Dermis blood vessel endothelial cell (primary cell): ENCODE data around the gene B3GAT1. TPM values are rescaled to one million over a fixed set of nuclear protein-coding genes. Genes with fewer than 3 reads are reported as not detected.

Source experiments
- DNase-seq: peaks from one replicate; pipeline ENCODE4 v3.0.0; 2010
- total RNA-seq: library from RNA; depleted of rRNA; stranded (reverse); fragments of >200 nt; gene quantifications from 2 replicates; pipeline ENCODE4 v1.2.3, GENCODE V29; 2014

The B3GAT1 gene
- total RNA-seq, 1 donor from 2014 or later = not detected

DNA sequence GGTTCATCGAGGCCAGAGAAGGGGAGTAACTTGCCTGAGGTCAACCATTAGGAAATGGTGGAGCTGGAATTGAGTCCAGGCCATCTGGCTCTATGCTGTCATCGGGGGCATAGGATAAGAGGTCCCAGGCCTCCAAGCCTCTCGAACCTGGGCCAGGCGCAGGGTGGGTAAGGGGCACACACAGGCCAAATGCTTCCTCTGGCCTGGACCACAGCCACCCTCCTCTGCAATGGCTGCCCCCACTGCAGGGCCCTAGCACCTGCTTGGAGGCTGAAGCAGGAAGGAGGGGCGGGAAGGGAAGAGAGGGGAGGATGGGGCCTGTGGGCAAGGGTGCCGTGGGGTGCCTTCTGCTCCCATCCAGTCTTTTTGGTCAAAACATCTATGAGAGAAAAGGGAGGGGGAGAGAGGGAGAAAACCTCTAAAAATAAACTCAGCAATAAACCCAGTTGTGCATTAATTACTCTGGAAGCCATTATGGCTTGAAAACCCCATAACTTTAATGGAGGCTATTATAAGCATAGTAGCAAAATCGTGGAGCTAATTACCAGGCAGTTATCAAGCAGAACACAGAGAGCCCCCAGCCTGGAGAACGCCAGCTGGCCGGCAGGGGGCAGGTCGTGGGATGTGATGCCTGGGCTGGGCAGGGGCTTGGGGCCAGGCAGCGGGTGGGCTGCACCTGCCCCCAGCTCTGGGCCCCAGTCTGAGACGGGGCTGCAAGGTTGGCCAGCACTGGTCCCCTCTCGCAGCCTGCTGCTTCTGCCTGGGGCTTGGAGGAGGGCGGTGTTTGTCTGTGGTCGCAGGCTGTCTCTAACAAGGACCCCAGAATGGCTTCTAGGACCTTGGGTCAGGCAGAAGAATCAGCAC is 21.1 kb downstream of the B3GAT1 start:
- no peak for DNase-seq

DNA sequence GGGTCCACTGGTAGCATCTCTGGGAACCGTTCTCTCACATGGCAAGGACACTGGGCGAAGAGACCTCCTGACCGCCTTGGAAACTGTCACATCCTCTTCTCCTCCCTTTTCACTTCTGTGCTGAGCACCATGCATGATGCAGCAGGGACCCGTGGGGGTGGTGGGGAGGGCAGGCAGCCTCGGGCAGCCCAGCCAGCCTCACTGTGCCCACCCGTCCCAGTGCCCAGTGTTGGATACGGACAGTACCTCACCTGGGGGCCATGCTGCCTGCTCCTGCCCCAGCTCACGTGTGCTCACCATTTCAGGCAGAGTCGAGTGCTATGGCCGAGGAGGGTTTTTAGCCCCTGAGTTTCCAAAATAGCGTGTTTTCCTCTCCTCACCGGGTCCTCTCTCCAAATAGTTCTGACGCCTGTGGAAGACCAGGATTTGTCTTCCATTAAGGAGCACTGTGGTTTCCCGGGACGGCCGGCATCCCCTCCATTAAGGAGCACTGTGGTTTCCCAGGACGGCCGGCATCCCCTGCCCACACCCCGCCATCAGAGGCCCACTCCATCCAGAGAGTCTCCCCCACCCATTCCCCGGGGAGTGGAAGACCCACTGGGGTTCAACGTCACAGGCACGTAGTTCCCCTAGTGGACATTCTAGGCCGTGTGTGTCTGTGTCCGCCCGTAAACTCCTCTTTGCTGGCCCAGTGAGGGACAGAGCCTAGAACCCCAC is 22.4 kb downstream of the B3GAT1 start:
- DNase-seq = no peak

DNA sequence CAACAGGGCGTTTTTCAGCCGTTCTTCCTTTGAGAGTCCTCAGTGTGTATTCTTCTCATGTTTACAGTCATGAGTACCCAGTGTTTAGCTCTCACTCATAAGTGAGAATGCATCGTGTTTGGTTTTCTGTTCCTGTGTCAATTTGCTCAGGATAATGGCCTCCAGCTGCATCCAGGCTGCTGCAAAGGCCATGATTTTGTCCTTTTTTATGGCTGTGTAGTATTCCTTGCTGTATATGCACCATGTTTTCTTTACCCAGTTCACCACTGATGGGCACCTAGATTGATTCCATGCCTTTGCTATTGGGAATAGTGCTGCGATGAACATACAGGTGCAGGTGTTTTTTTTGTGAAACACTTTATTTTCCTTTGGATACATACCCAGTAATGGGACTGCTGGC is 23.5 kb downstream of the B3GAT1 start:
- no peak for DNase-seq

DNA sequence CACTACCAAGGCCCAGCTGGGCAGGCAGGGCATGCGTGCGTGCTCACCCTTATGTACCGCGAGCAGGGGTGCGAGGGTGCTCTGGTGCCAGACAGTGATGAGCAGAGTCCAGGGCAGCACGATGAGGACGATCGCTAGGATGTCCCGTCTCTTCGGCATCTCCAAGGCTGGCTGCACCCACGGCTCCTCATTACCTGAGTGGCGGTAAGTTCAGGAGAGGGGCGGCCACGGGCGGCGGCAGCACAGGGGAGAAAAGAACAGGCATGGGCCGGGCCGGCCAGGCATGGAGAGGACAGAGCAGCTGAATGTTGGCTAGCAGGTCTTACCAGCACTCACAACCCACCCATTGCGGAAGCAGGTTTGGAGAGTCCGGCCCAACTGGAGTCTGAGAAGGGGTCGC is 24.5 kb downstream of the B3GAT1 start:
- no peak for DNase-seq

- no peak for DNase-seq
Measured at GRCh38 chr11:134386945-134387344, 25.1 kb downstream of the B3GAT1 start.

DNA sequence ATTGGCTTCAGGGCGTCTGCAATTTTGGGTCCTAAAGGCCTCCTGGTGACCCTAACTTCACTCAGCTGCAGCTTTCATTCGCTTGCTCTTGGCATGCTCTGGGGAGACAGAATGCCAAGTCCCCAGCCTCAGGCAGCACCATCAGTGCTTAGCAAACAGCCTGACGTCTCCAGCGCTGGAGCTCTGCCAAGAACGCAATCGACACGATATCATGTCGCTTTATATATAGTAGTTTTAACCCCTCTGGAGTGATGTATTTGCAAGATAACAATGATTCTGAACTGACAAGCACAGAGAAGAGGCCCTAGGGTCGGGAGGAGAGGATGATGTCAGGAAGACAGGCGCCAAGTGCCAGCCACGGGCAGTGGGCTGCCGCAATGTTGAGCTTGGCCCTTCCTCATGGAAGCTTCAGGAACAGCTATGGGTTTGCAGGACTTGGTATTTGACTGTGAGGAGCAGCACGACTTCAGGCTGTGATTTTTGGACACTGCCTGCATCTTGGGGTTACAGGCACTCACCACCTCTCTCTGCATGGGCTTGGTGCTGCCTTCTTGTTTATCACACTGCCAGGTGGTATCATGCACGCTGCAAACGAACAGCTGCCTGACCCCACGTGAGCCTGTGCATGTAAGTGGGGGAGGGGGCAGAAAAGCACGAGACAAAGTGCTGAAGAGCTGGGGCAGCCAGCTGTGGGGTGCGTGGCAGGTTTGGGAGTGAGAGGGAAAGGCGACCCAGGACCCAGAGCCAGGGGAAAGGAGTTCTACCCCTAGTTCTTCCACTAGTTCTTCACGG is 26.1 kb downstream of the B3GAT1 start:
- no peak for DNase-seq

GRCh38 chr11:134385171-134385570 is 26.9 kb downstream of the B3GAT1 start:
- DNase-seq = no peak

- no peak for DNase-seq
Measured at GRCh38 chr11:134384406-134384805, 27.6 kb downstream of the B3GAT1 start.

DNA sequence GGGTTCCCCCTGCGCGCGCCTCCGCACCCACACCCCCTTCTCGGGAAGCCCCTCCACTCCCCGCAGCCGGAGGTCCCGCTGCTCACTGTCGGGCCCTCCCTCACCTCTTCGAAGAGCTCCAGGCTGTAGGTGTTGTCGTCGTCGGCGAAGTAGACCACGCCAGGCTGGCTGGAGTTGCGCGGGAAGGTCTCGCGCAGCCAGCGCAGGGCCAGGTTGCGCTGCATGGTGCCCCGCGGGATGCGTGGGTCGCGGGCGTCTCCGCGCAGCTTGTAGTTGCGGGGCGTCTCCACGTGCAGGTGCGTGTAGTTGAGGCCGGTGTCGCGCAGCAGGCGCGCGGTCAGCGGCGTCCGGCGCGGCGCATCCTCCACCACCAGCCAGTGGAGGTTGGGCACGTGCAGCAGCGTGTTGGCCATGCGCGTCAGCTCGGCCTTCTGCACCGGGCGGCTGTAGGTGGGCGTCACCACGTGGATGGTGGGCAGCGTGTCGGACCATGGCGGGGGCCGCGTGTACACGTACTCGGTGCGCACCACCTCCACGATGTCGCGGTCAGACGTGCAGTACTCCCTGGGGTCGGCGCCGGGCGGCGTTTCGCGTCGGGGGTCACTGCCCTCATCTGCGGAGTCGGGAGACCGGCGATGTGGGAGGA is 28.3 kb downstream of the B3GAT1 start:
- no peak for DNase-seq

DNA sequence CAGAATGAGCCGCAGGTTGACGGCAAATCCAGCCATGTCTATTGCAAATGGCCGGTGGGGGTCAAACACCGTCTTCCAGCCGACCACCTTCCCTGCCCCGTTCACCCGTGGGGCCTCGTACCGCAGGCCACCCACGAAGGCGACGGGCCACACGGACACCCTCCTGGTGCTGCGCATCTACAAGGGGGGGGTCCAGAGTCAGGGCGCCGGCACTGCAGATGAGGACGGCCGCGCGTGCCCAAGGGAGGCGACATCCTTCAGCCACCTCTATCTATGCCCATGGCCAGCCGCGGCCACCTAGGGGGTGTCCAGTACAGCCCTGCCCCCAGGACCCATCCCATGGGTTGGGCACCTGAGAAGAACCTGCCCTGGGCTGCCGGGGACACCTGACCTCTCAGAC is 29.2 kb downstream of the B3GAT1 start:
- DNase-seq = no peak

GRCh38 chr11:134382257-134382656 is 29.8 kb downstream of the B3GAT1 start:
- DNase-seq = no peak

DNA sequence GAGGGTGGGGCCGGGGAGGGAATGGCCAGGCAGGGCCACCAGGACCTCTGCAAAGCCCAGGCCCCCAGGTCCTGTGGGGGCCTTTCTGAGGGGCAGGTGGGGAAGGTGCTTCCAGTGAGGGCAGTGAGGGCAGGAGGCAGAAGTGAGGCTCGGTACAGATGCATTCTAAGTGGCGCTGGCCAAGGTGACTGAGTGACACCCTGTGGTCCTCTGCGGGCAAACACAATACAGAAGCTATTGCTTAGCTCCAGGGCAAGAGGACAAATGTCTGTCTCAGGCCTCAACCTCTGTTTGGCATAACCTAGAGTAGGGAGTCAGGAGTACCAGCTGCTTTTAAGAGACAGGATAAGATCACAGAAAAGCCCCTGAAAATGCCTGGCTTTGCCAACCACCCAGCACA is 31.3 kb downstream of the B3GAT1 start:
- DNase-seq = no peak

DNA sequence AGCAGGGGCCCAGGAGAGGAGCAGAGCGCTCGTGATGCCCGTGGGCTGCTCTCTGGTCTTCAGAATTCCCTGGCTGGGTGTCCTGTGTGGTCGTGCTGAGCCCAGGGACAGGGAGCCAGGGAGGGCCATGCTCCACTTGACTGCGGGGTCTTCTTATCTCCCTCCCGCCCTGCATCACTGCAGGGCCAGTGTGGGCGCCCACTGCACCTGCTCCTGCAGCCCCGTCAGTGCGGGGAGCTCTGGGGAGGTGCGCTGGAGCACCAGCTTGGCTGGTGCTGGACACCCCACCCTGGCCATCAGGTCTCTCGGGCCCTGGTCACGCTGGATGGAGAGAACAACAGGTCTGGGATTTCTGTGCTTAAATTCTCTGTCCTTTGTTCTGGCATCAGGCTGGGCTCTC is 31.8 kb downstream of the B3GAT1 start:
- DNase-seq = no peak

- DNase-seq = no peak
Measured at GRCh38 chr11:134379241-134379640, 32.8 kb downstream of the B3GAT1 start.

DNA sequence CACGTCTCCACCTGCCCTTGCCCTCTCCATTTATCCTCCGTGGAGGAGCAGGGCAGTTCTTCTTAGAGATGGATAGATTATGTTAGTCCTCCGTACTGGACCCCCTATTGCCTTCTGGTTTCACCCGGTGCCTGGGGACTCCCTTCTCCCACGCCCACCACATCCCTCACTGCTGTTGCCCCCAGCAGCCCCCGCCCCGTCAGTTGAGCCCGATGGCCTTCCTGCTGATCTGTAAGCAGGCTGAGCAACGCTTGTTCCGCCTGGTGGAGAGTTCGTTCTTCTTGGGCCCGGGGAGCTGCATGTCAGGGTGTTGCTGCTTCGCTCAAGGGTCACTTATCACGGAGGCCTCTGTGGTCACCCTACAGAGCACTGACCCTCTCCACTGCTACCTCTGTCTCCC is 34.2 kb downstream of the B3GAT1 start:
- DNase-seq = no peak

DNA sequence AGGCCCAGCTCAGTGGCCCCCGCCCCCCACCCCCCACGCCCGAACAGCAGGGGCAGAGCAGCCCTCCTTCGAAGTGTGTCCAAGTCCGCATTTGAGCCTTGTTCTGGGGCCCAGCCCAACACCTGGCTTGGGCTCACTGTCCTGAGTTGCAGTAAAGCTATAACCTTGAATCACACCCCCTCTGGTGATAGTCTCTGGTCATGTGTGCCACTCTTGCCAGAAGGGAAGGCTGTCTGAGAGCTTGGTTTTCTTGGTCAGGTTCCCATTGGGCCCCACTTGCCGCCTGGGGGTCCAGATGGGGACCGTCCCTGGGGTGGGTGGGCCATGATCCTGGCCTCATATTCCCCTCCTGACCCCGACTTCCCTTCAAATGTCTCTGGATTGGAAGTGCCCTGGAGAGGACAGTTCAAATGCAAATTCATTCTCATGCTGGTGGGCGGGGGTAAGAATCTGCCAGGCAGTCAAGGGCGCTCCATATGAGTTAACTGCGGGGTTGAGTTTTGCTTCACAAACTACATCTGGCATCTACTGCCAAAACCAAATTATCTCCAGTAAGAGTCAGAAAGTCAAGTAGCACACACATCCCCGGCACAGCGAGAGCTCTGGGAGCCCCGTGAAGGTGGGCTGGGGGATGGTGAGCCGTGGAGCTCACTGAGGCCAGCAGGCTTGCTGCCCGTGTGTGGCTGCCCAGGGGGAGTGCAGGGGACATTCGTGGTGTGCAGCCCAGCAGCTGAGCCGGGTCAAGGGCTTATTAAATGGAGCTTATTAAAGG is 35.7 kb downstream of the B3GAT1 start:
- DNase-seq = no peak

GRCh38 chr11:134374891-134375550 is 37.0 kb downstream of the B3GAT1 start:
- no peak for DNase-seq

DNA sequence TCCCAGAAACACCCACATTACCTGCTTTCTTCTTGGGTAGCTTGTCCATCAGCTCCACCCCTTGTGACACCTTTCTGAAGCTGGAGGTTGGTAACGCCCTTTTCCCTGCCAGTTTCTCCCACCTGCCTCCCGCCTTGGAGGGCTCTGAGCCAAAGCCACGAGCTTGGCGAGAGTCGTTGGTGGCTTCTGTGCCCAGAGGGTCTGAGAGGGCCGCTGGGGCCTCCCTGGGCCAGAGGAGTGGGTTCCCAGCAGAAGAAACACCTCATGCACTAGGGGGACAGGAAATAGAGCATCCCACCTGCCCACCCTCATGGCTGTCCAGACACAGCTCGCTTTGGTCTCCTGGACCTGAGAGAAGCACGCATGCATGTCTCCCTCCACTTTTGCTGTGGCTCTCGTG is 37.9 kb downstream of the B3GAT1 start:
- no peak for DNase-seq

- DNase-seq = no peak
Measured at GRCh38 chr11:134373591-134374052, 38.4 kb downstream of the B3GAT1 start.

DNA sequence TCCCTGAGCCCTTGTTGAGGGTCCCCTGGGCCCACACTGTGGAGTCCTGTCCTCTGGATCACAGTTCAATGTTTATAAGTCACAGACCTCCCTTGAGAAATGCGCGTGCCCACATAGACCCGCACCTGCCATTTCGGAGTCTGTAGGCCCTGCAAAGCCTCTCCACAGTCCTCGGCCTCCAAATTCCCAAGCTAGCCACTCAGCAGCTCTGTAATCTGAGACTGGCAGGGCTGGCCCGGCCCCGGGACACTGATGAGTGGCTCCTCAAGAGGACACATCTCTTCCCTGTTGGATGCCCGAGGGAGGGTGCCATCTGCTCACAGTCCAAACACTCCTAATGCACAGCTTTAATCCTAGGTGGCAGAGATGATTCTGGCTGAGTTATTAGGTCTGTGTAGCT is 39.1 kb downstream of the B3GAT1 start:
- DNase-seq = no peak

- no peak for DNase-seq
Measured at GRCh38 chr11:134372536-134372935, 39.5 kb downstream of the B3GAT1 start.
